ENCODE measurements around the gene ATXN7.
A peak's percentile ranks its signal among the peaks of the same experiment; 100 is the strongest.

ATXN7 gene

GRCh38 chr3:63864008-63864964, 619 bp downstream of the ATXN7 start:
- DNase-seq: peak; percentile 56

- no peak for DNase-seq
Observed at GRCh38 chr3:63864965-63865327, 1.3 kb downstream of the ATXN7 start.

DNA sequence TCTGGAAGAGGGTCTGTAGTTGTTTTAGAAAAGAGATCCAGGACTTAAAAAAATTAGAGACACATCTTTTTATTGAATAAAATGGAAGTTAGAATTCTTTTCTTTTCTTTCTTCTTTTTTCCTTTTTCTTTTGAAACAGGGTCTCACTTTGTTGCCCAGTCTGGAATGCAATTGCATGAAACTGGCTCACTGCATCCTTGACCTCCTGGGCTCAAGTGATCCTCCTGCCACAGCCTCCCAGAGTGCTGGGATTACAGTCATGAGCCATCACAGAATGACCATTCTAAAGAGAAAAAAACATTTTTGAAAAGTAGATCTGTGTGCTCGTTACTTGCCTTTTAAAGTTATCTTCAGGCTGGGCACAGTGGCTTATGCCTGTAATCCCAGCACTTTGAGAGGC, 3.6 kb downstream of the ATXN7 start:
- no peak for DNase-seq

- no peak for DNase-seq
Observed at GRCh38 chr3:63869940-63870614, 6.4 kb downstream of the ATXN7 start.

DNA sequence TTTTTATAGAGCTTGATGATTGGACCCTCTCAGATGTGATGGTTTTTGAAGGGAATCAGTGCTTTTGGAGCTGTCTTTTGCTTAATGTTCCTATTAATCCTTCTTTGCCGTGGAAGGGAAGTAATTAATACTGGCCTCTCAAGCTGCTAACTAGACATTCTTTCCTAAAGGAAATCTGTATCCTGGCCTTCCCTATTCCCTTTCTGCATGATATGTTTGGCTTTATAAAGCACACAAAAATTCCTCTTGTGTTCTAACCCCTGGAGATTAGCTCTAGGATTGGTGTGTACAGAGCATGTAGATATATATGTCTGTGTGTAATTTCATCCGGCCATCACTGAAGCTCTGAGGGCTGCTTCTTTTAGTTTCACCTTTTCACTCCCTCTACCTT, 6.9 kb downstream of the ATXN7 start:
- no peak for DNase-seq

DNA sequence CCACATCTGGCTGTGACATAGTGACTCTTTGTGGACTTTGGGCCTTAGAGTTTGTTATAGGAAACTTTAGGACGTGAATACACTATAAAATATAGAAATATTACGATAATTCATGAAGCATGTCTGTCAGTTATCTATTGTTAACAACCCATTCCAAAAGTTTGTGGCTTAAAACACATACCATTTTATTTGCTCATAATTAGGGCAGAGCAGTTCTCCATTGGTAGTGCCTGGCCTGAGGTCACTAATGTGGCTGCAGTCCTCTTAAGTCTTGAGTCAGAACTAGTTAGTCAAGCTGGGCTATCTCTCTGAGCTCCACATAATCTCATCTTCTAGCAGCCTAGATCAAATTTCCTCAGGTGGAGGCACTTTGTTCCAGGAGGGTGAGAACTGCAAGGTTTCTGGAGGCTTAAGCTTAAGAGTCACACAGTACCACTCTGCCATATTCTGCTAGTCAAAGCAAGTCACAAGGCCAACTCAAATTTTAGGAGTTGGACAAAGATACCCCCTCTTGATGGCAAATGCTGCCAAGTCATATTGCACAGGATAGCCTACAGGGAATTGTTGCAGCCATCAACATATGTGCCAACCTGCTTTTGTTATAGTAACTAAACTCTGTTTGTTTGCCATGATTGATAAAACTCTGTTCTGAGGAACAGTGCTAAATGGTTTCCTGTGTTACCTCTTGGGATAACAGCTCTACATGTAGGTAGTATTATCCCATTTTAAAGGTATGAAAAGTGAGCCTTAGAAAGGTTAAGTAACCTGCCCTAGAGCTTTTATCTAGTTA, 8.7 kb downstream of the ATXN7 start:
- peak; percentile 63 for DNase-seq

DNA sequence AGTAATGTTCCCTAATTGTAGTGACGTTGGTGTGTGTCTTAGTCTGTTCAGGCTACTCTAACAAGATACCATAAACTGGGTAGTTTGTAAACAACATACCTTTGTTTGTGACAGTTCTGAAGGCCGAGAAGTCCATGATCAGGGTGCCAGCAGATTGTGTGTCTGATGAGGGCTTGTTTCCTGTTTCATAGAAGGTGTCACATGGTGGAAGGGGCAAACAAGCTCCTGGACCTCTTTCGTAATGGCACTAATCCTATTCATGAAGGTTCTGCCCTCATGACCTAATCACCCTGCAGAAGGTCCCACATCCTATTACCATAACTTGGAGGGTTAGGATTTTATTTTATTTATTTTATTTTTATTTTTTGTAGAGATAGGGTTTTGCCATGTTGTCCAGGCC, 11.1 kb downstream of the ATXN7 start:
- DNase-seq: no peak

GRCh38 chr3:63875510-63875909, 11.8 kb downstream of the ATXN7 start:
- no peak for DNase-seq

- no peak for DNase-seq
Observed at GRCh38 chr3:63876260-63876659, 12.6 kb downstream of the ATXN7 start.

DNA sequence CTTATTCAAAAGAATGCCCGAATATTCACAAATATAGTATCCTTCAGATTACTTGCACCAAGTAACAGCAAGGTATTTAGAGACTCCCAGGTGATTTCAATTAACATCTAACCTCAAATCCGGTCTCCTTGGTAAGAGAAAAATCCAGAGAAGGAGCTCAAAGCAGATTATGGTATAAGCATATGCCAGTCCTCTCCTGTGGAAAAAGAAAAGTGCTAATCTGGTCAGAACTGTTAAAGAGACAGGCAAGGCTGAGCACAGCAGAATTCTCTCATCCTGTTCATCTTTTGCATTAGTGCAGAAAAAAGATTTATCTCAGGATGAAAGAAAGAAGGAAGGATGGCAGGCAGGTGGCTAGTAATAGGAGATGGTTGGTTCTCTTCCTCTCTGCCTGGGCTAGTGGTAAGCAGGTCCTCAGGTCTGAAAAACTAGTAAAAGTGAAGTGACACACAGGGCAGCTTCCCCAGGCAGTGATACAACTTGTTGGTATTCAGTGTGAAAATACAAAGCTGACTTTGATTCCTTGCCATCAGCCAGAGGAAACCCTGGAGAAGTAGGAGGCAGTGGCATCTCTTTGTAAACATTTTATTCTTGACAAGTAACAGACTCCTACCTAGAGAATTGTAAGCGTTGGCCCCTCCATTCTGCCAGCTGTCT, 14.2 kb downstream of the ATXN7 start:
- no peak for DNase-seq

GRCh38 chr3:63878394-63879060, 14.9 kb downstream of the ATXN7 start:
- no peak for DNase-seq

DNA sequence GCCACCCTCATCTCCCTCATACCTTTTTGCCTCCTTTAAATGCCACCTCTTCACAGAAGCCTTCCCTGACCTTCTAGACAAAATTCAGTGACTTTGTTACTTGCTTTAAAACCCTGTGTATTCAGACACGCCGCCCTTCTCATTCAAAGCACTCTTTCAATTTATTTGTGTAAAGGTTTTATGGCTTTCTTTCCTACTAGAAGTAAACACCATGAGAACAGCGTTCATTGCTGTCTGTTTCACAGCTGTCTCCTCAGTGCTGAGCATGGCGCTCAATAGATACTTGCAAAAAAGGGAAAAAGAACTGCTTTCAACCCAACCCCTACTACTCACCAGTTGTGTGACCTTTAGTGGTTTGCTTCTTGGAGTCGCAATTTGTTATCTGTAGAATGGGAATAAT, 17.0 kb downstream of the ATXN7 start:
- no peak for DNase-seq

- no peak for DNase-seq
Observed at GRCh38 chr3:63886858-63887257, 23.2 kb downstream of the ATXN7 start.

- DNase-seq: no peak
Observed at GRCh38 chr3:63891518-63891917, 27.9 kb downstream of the ATXN7 start.

DNA sequence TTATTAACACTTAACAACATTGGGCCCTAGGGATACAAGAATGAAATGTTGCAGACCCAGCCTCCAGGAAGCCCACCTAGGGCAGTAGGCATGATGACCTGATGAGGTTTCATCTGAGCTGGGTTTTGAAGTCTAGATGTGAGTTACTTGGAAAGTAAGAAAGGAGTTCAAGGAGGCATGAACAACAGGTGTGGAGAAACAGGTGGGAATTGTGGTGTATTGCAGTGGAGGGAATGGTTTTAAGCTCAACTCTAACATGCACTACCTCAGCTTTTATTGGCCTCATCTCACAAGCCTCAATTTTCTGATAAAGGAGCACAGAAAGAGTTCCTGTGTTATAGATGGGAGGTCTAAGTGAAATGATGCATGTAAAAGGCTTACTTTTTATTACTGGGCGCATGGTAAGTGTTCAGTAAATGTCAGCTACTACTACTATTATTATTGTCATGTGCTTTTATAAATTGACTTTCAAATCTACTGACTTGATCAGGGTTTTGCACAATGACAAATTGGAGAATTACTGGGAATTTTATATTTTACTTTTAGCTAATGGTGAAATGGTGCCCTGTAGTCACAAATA, 29.2 kb downstream of the ATXN7 start:
- no peak for DNase-seq

DNA sequence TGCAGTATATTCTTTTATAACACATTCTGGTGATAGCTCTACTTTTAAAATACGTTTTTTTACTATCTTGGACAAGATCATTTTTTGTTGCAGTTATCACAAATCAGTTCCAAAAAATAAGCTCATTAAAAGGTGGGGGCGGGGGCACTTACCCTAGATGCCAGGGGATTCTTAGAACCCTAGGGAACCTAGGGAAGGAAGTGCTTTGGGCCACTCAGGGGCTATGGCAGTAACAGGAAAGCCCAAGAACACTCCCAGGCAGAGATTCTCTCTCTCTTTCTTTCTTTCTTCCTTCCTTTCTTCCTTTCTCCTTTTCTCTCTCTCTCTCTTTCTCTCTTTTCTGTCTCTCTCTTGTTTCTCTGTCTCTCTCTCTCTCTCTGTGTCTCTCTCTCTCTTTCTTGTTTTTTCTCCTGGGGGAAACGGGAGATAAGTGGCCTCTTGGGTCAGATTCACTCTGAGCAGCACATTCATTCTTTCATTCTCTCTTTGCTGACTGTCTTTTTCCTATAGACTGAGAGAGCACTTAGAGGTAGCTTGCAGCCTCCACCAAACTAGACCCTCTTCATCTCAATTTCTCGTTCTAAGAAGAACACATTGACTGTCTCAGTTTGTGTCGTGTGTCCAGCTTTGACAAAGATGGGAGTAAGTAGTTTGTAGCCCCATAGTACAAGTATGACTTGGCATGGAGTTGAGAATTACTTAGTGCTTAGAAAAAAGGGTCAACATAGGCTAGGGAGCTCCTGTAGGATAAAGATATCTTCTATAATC, 31.9 kb downstream of the ATXN7 start:
- no peak for DNase-seq

GRCh38 chr3:63896332-63897030, 32.8 kb downstream of the ATXN7 start:
- DNase-seq: no peak

DNA sequence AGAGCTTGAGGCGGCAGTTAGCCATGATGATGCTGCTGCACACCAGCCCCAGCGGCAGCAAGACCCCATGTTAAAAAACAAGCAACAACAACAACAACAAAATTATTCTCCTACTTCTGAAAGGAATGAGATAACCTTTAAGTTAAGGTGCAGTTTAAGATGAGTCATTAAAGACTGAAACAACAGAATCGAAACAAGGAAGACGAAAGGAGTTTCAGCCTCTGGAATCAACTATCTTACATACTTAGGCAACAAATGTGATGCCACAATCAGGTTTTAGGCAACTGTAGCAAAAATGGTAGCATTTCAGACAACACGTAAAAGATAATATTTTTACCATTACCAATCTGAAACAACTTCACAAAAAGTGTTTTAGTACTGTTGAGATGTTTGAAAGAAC, 36.3 kb downstream of the ATXN7 start:
- no peak for DNase-seq

DNA sequence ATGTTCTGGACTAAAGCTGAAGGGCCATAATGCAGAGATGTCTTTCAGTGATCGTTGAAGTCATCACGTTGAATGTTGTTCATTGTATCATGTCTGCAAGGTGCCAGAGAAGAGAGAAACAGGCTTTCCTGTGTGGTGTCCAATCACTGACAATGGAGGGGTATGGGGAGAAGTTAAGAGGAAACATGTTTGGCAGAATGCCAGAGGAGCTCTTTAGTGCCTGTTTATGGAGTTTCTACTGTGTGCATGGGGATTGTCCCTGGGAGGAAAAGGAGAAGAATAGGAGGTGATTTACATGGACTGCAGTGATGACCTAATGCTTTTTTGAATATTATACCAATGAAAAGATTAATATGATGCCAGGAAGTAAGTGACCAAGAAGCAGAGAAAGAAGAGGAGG, 36.8 kb downstream of the ATXN7 start:
- no peak for DNase-seq
